HG03432 (cell line): Measurements from ENCODE around the gene MAF.

Experiments used
- ATAC-seq: cut with Tn5 transposase; IDR thresholded peaks from one replicate; pipeline ENCODE4 v1.9.1; 2021; ENCODE audit warnings: mild to moderate bottlenecking, moderate library complexity; ENCODE audit not compliant: unreplicated experiment

The MAF gene

DNA sequence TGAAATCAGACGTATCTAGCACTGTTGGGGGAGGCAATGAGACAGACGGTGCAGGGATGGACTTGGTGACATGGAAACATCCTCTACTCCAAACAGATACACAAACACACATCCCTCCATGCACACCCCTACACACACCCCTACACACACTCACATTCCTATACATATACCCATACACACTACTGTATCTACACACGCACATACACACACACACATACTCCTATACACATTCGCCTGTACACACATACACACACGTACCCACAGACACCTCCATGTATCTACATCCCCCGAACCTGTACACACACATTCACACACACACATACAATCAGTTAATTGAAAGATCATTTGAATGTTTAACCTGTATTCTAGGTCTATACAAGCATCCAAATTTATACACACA, 53.5 kb downstream of the MAF start:
- no peak for ATAC-seq
